ENCODE data around the gene MAP3K20.

DNA sequence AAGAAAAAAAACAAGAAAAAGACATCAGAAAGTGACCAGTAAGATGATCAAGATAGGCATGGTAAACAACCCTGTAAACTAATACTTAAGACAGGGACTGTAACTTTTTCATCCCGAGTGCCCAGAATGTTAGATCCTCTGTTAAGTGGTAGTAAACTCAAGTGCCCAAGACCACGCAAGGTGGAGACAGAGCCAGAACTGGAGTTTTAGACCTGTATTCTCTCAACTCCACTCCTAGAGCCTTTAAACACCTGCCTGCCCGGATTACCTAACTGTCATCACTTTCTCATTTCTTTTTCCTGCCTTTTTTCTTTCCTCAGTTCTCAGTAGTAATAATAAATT lies 203.9 kb downstream of the MAP3K20 start:
- TF ChIP-seq, protein P1, sequence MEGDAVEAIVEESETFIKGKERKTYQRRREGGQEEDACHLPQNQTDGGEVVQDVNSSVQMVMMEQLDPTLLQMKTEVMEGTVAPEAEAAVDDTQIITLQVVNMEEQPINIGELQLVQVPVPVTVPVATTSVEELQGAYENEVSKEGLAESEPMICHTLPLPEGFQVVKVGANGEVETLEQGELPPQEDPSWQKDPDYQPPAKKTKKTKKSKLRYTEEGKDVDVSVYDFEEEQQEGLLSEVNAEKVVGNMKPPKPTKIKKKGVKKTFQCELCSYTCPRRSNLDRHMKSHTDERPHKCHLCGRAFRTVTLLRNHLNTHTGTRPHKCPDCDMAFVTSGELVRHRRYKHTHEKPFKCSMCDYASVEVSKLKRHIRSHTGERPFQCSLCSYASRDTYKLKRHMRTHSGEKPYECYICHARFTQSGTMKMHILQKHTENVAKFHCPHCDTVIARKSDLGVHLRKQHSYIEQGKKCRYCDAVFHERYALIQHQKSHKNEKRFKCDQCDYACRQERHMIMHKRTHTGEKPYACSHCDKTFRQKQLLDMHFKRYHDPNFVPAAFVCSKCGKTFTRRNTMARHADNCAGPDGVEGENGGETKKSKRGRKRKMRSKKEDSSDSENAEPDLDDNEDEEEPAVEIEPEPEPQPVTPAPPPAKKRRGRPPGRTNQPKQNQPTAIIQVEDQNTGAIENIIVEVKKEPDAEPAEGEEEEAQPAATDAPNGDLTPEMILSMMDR (IDR thresholded peaks at IDR 0.05) = no peak
- no peak for TF ChIP-seq ETV6 (CRISPR knock-in tag; IDR thresholded peaks at IDR 0.05)

All from WTC11 (cell line).